GM23248 (cell line): Measurements from ENCODE around the gene KRT71. TPM values are rescaled to one million over a fixed set of nuclear protein-coding genes. Genes with fewer than 3 reads are reported as not detected.

ENCODE experiments used
- DNase-seq: peaks from one replicate; pipeline ENCODE4 v3.0.0-alpha.2; 2015
- H2AFZ ChIP-seq: fragments of 200-600 bp; sonication (generic); 2 replicates; pipeline ENCODE4 v1.6.1; 2016; ENCODE audit warnings: antibody characterized with exemption
- H3F3A ChIP-seq: fragments of 200-600 bp; sonication (generic); 2 replicates; pipeline ENCODE4 v1.6.1; 2016; ENCODE audit warnings: mild to moderate bottlenecking, antibody characterized with exemption, mixed run types; ENCODE audit not compliant: insufficient read depth
- H3K27ac ChIP-seq: fragments of 200-600 bp; sonication (generic); 2 replicates; pipeline ENCODE4 v1.5.1; 2016; ENCODE audit warnings: mild to moderate bottlenecking
- H3K27me3 ChIP-seq: fragments of 200-600 bp; sonication (generic); replicated peaks from 2 replicates; pipeline ENCODE4 v1.6.1; 2016; ENCODE audit warnings: mild to moderate bottlenecking; ENCODE audit not compliant: insufficient read depth
- H3K36me3 ChIP-seq: fragments of 200-600 bp; sonication (generic); 2 replicates; pipeline ENCODE4 v1.6.1; 2016; ENCODE audit warnings: low read depth, mild to moderate bottlenecking
- H3K4me1 ChIP-seq: fragments of 200-600 bp; sonication (generic); 2 replicates; pipeline ENCODE4 v1.6.1; 2016; ENCODE audit warnings: mild to moderate bottlenecking; ENCODE audit not compliant: insufficient read depth
- H3K4me2 ChIP-seq: fragments of 200-600 bp; sonication (generic); one replicate; pipeline ENCODE4 v1.6.1; 2016; ENCODE audit warnings: mild to moderate bottlenecking; ENCODE audit not compliant: unreplicated experiment
- H3K4me3 ChIP-seq: fragments of 200-600 bp; sonication (generic); 2 replicates; pipeline ENCODE4 v1.5.1; 2016; ENCODE audit warnings: mild to moderate bottlenecking
- H3K79me2 ChIP-seq: fragments of 200-600 bp; sonication (generic); 2 replicates; pipeline ENCODE4 v1.6.1; 2016; ENCODE audit warnings: mild to moderate bottlenecking; ENCODE audit not compliant: insufficient read depth
- H3K9ac ChIP-seq: fragments of 200-600 bp; sonication (generic); 2 replicates; pipeline ENCODE4 v1.6.1; 2016; ENCODE audit warnings: mild to moderate bottlenecking
- H3K9me2 ChIP-seq: fragments of 200-600 bp; sonication (generic); 2 replicates; pipeline ENCODE4 v1.6.1; 2016; ENCODE audit warnings: mixed run types, mild to moderate bottlenecking, moderate library complexity; ENCODE audit not compliant: insufficient read depth
- H3K9me3 ChIP-seq: fragments of 200-600 bp; sonication (generic); one replicate; pipeline ENCODE4 v1.6.1; 2017; ENCODE audit warnings: low read depth
- H4K20me1 ChIP-seq: fragments of 200-600 bp; sonication (generic); 2 replicates; pipeline ENCODE4 v1.6.0; 2016; ENCODE audit not compliant: insufficient read depth
- EZH2 ChIP-seq: fragments of 200-600 bp; sonication (generic); IDR thresholded peaks from 2 replicates; pipeline ENCODE4 v1.6.1; 2018; ENCODE audit warnings: antibody characterized with exemption, mild to moderate bottlenecking; ENCODE audit not compliant: insufficient read depth, poor library complexity, severe bottlenecking
- EZH2phosphoT487 ChIP-seq: fragments of 200-600 bp; sonication (generic); IDR thresholded peaks from 2 replicates; pipeline ENCODE4 v1.6.1; 2018; ENCODE audit warnings: antibody characterized with exemption, moderate library complexity, mild to moderate bottlenecking, low read depth; ENCODE audit not compliant: insufficient read depth
- WGBS, 2 experiments: methylation state at CpG; one replicate each; pipeline ENCODE4 v1.1.6; 2015 to 2017; ENCODE audit warnings: low lambda C conversion rate in 2 of 2, low coverage in 1 of 2; ENCODE audit errors: missing lambda C conversion rate in 2 of 2; 5-methylcytosine and 5-hydroxymethylcytosine counted together
- in situ Hi-C: fragments of 300-500 bp; cut with MboI; formaldehyde crosslinking; loops from 2 replicates; pipeline ENCODE4 v1.15.0; 2020
- polyA plus RNA-seq: library from polyadenylated mRNA; unstranded; fragments of >200 nt; fragmentation: Nextera tagmentation; extraction: Ambion mirVana; gene quantifications from 2 replicates; pipeline ENCODE4 v1.2.1, GENCODE V29; 2016
- total RNA-seq: library from RNA; depleted of rRNA; stranded (reverse); fragments of >200 nt; shearing (Covaris generic); gene quantifications from 2 replicates; pipeline ENCODE4 v1.2.3, GENCODE V29; 2014

Gene KRT71
- total and polyA plus RNA-seq, 2 experiments from 2014 or later = not detected

DNA sequence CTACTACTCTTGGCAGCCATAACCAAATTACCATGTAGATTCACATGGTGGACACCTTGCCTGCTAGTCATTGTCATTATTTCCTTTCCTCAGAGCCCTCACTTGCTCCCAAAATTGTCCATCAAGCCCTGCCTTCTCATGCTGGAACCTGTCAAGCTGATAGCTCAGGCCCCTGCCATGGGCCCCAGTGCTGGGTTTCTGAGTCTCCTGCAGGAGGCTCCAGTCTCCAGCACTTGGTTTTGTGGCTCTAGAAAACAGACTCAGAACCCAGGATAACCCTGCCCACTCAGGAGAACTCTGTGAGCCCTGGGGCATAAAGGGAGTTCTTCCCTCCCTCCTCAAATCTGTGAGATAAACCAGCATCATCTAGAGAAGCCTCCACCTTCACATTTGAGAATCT lies 10.8 kb downstream of the KRT71 start:
- in situ Hi-C loops = no loop called here
- H4K20me1 ChIP-seq = no peaks in the 10 kb centered on the region
- no peak overlapping the region for H3K4me2 ChIP-seq
- no peaks in the 10 kb centered on the region for H3K4me1 ChIP-seq
- H3K9me3 ChIP-seq = no peaks in the 10 kb centered on the region
- H2AFZ ChIP-seq = no peak overlapping the region
- H3K27me3 ChIP-seq = peaks cover 19% of the 10 kb centered on the region
- no peak for DNase-seq
- H3F3A ChIP-seq = no peaks in the 10 kb centered on the region
- no peaks in the 10 kb centered on the region for H3K79me2 ChIP-seq
- no peaks in the 10 kb centered on the region for H3K9me2 ChIP-seq
- no peak overlapping the region for H3K27ac ChIP-seq
- TF ChIP-seq EZH2 = no peak
- TF ChIP-seq EZH2phosphoT487 = no peak
- H3K4me3 ChIP-seq = no peak overlapping the region
- no peaks in the 10 kb centered on the region for H3K36me3 ChIP-seq
- H3K9ac ChIP-seq = no peak overlapping the region

DNA sequence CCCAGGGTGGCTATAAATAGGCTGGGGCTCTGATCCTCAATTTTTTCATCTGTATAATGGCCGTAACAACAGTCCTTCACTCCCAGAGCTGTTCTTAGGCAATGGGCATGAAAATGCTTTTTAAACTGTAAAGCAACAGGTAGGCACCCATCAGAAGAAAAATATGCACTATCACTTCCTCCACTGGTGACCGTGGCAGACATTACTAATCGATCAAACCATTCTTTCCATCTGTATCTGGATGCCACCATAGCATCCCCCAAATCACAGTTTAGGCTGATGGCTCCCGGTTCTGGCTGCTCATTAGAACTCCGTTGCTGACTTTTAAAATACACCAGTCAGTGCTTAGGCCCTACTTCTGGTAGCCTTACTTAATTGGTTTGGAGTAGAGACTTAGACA lies 11.2 kb downstream of the KRT71 start:
- no peaks in the 10 kb centered on the region for H3K36me3 ChIP-seq
- H4K20me1 ChIP-seq = no peaks in the 10 kb centered on the region
- H2AFZ ChIP-seq = no peak overlapping the region
- no peaks in the 10 kb centered on the region for H3K4me1 ChIP-seq
- H3K27me3 ChIP-seq = peaks cover 18% of the 10 kb centered on the region
- WGBS, 2 experiments = 72 to 75% methylated on average over 5 of the region's 5 CpGs
- H3K4me3 ChIP-seq = no peak overlapping the region
- no peak for TF ChIP-seq EZH2phosphoT487
- no peak for TF ChIP-seq EZH2
- no peak overlapping the region for H3K4me2 ChIP-seq
- H3K79me2 ChIP-seq = no peaks in the 10 kb centered on the region
- H3K9ac ChIP-seq = no peak overlapping the region
- no peak overlapping the region for H3K27ac ChIP-seq
- no peaks in the 10 kb centered on the region for H3F3A ChIP-seq
- in situ Hi-C loops = no loop called here
- H3K9me2 ChIP-seq = no peaks in the 10 kb centered on the region
- no peaks in the 10 kb centered on the region for H3K9me3 ChIP-seq
- no peak for DNase-seq

DNA sequence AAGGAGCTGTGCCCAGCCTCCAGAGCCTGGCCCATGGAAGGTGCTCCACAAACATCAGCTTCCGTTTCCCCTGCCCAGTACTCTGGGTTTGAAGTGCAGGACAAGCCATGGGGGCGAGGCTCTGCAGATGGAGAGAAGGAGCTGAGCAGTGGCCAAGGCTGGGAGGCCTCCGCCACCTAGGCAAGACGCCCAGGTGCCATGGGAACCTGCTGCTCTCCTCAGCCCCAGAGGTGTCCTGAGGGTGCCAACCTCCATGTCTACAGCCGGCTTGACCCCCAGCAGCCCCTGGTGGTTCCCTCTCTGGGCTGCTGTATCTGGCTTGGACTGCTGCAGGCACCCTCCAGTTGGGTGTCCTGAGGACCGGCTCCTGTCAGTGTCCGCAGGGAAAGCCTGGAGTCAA lies 12.4 kb downstream of the KRT71 start:
- no peak overlapping the region for H3K4me2 ChIP-seq
- H2AFZ ChIP-seq = no peak overlapping the region
- no peak overlapping the region for H3K4me3 ChIP-seq
- WGBS, 2 experiments = 74% methylated on average over 7 of the region's 7 CpGs
- H3K9ac ChIP-seq = no peak overlapping the region
- DNase-seq = no peak
- H3K27me3 ChIP-seq = peaks cover 10% of the 10 kb centered on the region; the same call in 1 of the 2 replicates
- TF ChIP-seq EZH2 (no peak), EZH2phosphoT487 (no peak)
- no peak overlapping the region for H3K27ac ChIP-seq
- no peaks in the 10 kb centered on the region for H3K79me2 ChIP-seq
- no peaks in the 10 kb centered on the region for H3K9me3 ChIP-seq
- H3K36me3 ChIP-seq = no peaks in the 10 kb centered on the region
- no peaks in the 10 kb centered on the region for H3K9me2 ChIP-seq
- H4K20me1 ChIP-seq = no peaks in the 10 kb centered on the region
- H3K4me1 ChIP-seq = no peaks in the 10 kb centered on the region
- in situ Hi-C loops = no loop called here
- H3F3A ChIP-seq = no peaks in the 10 kb centered on the region

DNA sequence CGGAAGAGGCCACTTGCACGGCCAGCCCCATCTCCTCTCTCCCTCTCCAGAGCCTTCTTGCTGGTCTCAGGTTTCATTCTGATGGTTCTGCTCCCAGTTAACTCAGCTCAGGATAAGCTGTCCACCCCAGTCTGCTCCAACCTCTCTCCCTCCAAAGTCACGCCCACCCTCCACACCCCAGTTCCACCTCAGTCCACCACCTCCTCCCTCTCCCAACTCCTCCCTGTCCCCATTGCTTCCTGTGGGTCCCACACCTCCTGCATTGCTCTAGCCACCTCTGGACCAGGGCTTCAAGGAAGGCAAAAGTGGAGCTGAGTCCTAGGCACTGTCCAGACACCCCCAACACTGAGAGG lies 13.1 kb downstream of the KRT71 start:
- no peak overlapping the region for H3K4me2 ChIP-seq
- in situ Hi-C loops = no loop called here
- no peaks in the 10 kb centered on the region for H4K20me1 ChIP-seq
- DNase-seq = no peak
- no peaks in the 10 kb centered on the region for H3K9me2 ChIP-seq
- no peaks in the 10 kb centered on the region for H3K79me2 ChIP-seq
- no peak for TF ChIP-seq EZH2phosphoT487
- TF ChIP-seq EZH2 = no peak
- H3K27me3 ChIP-seq = peaks cover 6% of the 10 kb centered on the region; the same call in 1 of the 2 replicates
- no peaks in the 10 kb centered on the region for H3F3A ChIP-seq
- no peaks in the 10 kb centered on the region for H3K9me3 ChIP-seq
- no peaks in the 10 kb centered on the region for H3K4me1 ChIP-seq
- no peak overlapping the region for H3K27ac ChIP-seq
- no peak overlapping the region for H3K4me3 ChIP-seq
- H3K36me3 ChIP-seq = no peaks in the 10 kb centered on the region
- H2AFZ ChIP-seq = no peak overlapping the region
- WGBS, 2 experiments = 89 to 100% methylated on average over 2 to 3 of the region's 3 CpGs
- no peak overlapping the region for H3K9ac ChIP-seq
